ENCODE measurements around the gene PRKCZ.
A peak's percentile ranks its signal among the peaks of the same experiment; 100 is the strongest.

PRKCZ gene

GRCh38 chr1:2049718-2050431 is at the start of gene PRKCZ:
Gene PRKCZ (plus strand): TSS chr1:2050411. CDS start chr1:2050631, 220 bp downstream.
- peaks cover 33 to 44% of the 10 kb centered on the region in 2 donors for H3K4me1 ChIP-seq (ENCODE audit: control insufficient read depth in 2 of 2, insufficient read depth in 2 of 2, low read length in 2 of 2)
- no peaks in the 10 kb centered on the region for H3K36me3 ChIP-seq (ENCODE audit: control insufficient read depth in 2 of 2, insufficient read depth in 2 of 2, low read length in 2 of 2)
- H3K9me3 ChIP-seq (ENCODE audit: control insufficient read depth in 2 of 2, low read length in 2 of 2), result no peaks in the 10 kb centered on the region
- H3K27ac ChIP-seq (ENCODE audit: low read depth in 2 of 2, low read length in 2 of 2), result peak within 1 kb of the TSS; percentile 82 to 86
- H3K9ac ChIP-seq (ENCODE audit: low read depth in 1 of 2, low read length in 2 of 2), result peak within 1 kb of the TSS; percentile 68 to 82
- H3K4me3 ChIP-seq (ENCODE audit: low read length in 2 of 2), result peak within 1 kb of the TSS; percentile 72 to 75
- no peaks in the 10 kb centered on the region for H3K27me3 ChIP-seq (ENCODE audit: control insufficient read depth in 2 of 2, insufficient read depth in 2 of 2, low read length in 2 of 2)

- no peaks in the 10 kb centered on the region for H3K36me3 ChIP-seq (ENCODE audit: control insufficient read depth in 2 of 2, insufficient read depth in 2 of 2, low read length in 2 of 2)
- no peak overlapping the region for H3K9ac ChIP-seq (ENCODE audit: low read depth in 1 of 2, low read length in 2 of 2)
- H3K27me3 ChIP-seq (ENCODE audit: control insufficient read depth in 2 of 2, insufficient read depth in 2 of 2, low read length in 2 of 2), result peaks cover 14 to 17% of the 10 kb centered on the region in 2 donors
- H3K9me3 ChIP-seq (ENCODE audit: control insufficient read depth in 2 of 2, low read length in 2 of 2), result no peaks in the 10 kb centered on the region
- no peaks in the 10 kb centered on the region for H3K4me1 ChIP-seq (ENCODE audit: control insufficient read depth in 2 of 2, insufficient read depth in 2 of 2, low read length in 2 of 2)
- no peak overlapping the region for H3K27ac ChIP-seq (ENCODE audit: low read depth in 2 of 2, low read length in 2 of 2)
- no peak overlapping the region for H3K4me3 ChIP-seq (ENCODE audit: low read length in 2 of 2)
Measured at GRCh38 chr1:2000432-2000831, 49.8 kb upstream of the PRKCZ start.

GRCh38 chr1:2000850-2001249 is 49.4 kb upstream of the PRKCZ start:
- Histone ChIP-seq H3K27ac (ENCODE audit: low read depth in 2 of 2, low read length in 2 of 2) (no peak overlapping the region), H3K27me3 (ENCODE audit: control insufficient read depth in 2 of 2, insufficient read depth in 2 of 2, low read length in 2 of 2) (peaks cover 15 to 17% of the 10 kb centered on the region in 2 donors), H3K4me3 (ENCODE audit: low read length in 2 of 2) (no peak overlapping the region), H3K36me3 (ENCODE audit: control insufficient read depth in 2 of 2, insufficient read depth in 2 of 2, low read length in 2 of 2) (no peaks in the 10 kb centered on the region), H3K9ac (ENCODE audit: low read depth in 1 of 2, low read length in 2 of 2) (no peak overlapping the region), H3K4me1 (ENCODE audit: control insufficient read depth in 2 of 2, insufficient read depth in 2 of 2, low read length in 2 of 2) (no peaks in the 10 kb centered on the region), H3K9me3 (ENCODE audit: control insufficient read depth in 2 of 2, low read length in 2 of 2) (no peaks in the 10 kb centered on the region)

- Histone ChIP-seq H3K4me1 (ENCODE audit: control insufficient read depth in 2 of 2, insufficient read depth in 2 of 2, low read length in 2 of 2) (no peaks in the 10 kb centered on the region), H3K9me3 (ENCODE audit: control insufficient read depth in 2 of 2, low read length in 2 of 2) (no peaks in the 10 kb centered on the region), H3K36me3 (ENCODE audit: control insufficient read depth in 2 of 2, insufficient read depth in 2 of 2, low read length in 2 of 2) (no peaks in the 10 kb centered on the region), H3K27me3 (ENCODE audit: control insufficient read depth in 2 of 2, insufficient read depth in 2 of 2, low read length in 2 of 2) (peaks cover 15 to 17% of the 10 kb centered on the region in 2 donors), H3K27ac (ENCODE audit: low read depth in 2 of 2, low read length in 2 of 2) (no peak overlapping the region), H3K4me3 (ENCODE audit: low read length in 2 of 2) (no peak overlapping the region), H3K9ac (ENCODE audit: low read depth in 1 of 2, low read length in 2 of 2) (no peak overlapping the region)
Measured at GRCh38 chr1:2001773-2002411, 48.3 kb upstream of the PRKCZ start.

GRCh38 chr1:2003541-2004131 is 46.6 kb upstream of the PRKCZ start, which contains the start of gene CFAP74:
Gene CFAP74 (minus strand): TSS chr1:2003786. CDS start chr1:1990956, 12,830 bp downstream.
- no peaks in the 10 kb centered on the region for H3K36me3 ChIP-seq (ENCODE audit: control insufficient read depth in 2 of 2, insufficient read depth in 2 of 2, low read length in 2 of 2)
- H3K27ac ChIP-seq (ENCODE audit: low read depth in 2 of 2, low read length in 2 of 2), result no peak within 1 kb of the TSS
- peaks cover 15 to 17% of the 10 kb centered on the region in 2 donors for H3K27me3 ChIP-seq (ENCODE audit: control insufficient read depth in 2 of 2, insufficient read depth in 2 of 2, low read length in 2 of 2)
- no peak within 1 kb of the TSS for H3K4me3 ChIP-seq (ENCODE audit: low read length in 2 of 2)
- no peaks in the 10 kb centered on the region for H3K9me3 ChIP-seq (ENCODE audit: control insufficient read depth in 2 of 2, low read length in 2 of 2)
- H3K9ac ChIP-seq (ENCODE audit: low read depth in 1 of 2, low read length in 2 of 2), result no peak within 1 kb of the TSS
- no peaks in the 10 kb centered on the region for H3K4me1 ChIP-seq (ENCODE audit: control insufficient read depth in 2 of 2, insufficient read depth in 2 of 2, low read length in 2 of 2)

- H3K27me3 ChIP-seq (ENCODE audit: control insufficient read depth in 2 of 2, insufficient read depth in 2 of 2, low read length in 2 of 2), result peaks cover 15 to 17% of the 10 kb centered on the region in 2 donors
- H3K36me3 ChIP-seq (ENCODE audit: control insufficient read depth in 2 of 2, insufficient read depth in 2 of 2, low read length in 2 of 2), result no peaks in the 10 kb centered on the region
- no peak overlapping the region for H3K27ac ChIP-seq (ENCODE audit: low read depth in 2 of 2, low read length in 2 of 2)
- no peaks in the 10 kb centered on the region for H3K9me3 ChIP-seq (ENCODE audit: control insufficient read depth in 2 of 2, low read length in 2 of 2)
- no peaks in the 10 kb centered on the region for H3K4me1 ChIP-seq (ENCODE audit: control insufficient read depth in 2 of 2, insufficient read depth in 2 of 2, low read length in 2 of 2)
- no peak overlapping the region for H3K9ac ChIP-seq (ENCODE audit: low read depth in 1 of 2, low read length in 2 of 2)
- no peak overlapping the region for H3K4me3 ChIP-seq (ENCODE audit: low read length in 2 of 2)
Measured at GRCh38 chr1:2004856-2005255, 45.4 kb upstream of the PRKCZ start.

GRCh38 chr1:2009101-2010053 is 40.8 kb upstream of the PRKCZ start:
- H3K9ac ChIP-seq (ENCODE audit: low read depth in 1 of 2, low read length in 2 of 2), result no peak overlapping the region
- peaks cover 6 to 12% of the 10 kb centered on the region in 2 donors for H3K27me3 ChIP-seq (ENCODE audit: control insufficient read depth in 2 of 2, insufficient read depth in 2 of 2, low read length in 2 of 2)
- H3K9me3 ChIP-seq (ENCODE audit: control insufficient read depth in 2 of 2, low read length in 2 of 2), result no peaks in the 10 kb centered on the region
- no peaks in the 10 kb centered on the region for H3K36me3 ChIP-seq (ENCODE audit: control insufficient read depth in 2 of 2, insufficient read depth in 2 of 2, low read length in 2 of 2)
- H3K4me3 ChIP-seq (ENCODE audit: low read length in 2 of 2), result no peak overlapping the region
- H3K4me1 ChIP-seq (ENCODE audit: control insufficient read depth in 2 of 2, insufficient read depth in 2 of 2, low read length in 2 of 2), result no peaks in the 10 kb centered on the region
- H3K27ac ChIP-seq (ENCODE audit: low read depth in 2 of 2, low read length in 2 of 2), result no peak overlapping the region

GRCh38 chr1:2014181-2014580 is 36.0 kb upstream of the PRKCZ start:
- H3K4me3 ChIP-seq (ENCODE audit: low read length in 2 of 2), result no peak overlapping the region
- peaks cover 14 to 22% of the 10 kb centered on the region in 2 donors for H3K27me3 ChIP-seq (ENCODE audit: control insufficient read depth in 2 of 2, insufficient read depth in 2 of 2, low read length in 2 of 2)
- H3K9ac ChIP-seq (ENCODE audit: low read depth in 1 of 2, low read length in 2 of 2), result no peak overlapping the region
- no peaks in the 10 kb centered on the region for H3K4me1 ChIP-seq (ENCODE audit: control insufficient read depth in 2 of 2, insufficient read depth in 2 of 2, low read length in 2 of 2)
- H3K9me3 ChIP-seq (ENCODE audit: control insufficient read depth in 2 of 2, low read length in 2 of 2), result no peaks in the 10 kb centered on the region
- H3K36me3 ChIP-seq (ENCODE audit: control insufficient read depth in 2 of 2, insufficient read depth in 2 of 2, low read length in 2 of 2), result no peaks in the 10 kb centered on the region
- H3K27ac ChIP-seq (ENCODE audit: low read depth in 2 of 2, low read length in 2 of 2), result no peak overlapping the region

- no peak overlapping the region for H3K27ac ChIP-seq (ENCODE audit: low read depth in 2 of 2, low read length in 2 of 2)
Measured at GRCh38 chr1:2014741-2015735, 35.2 kb upstream of the PRKCZ start.

More at GRCh38 chr1:2014741-2015735, 35.2 kb upstream of the PRKCZ start:
- H3K4me3 ChIP-seq (ENCODE audit: low read length in 2 of 2), result no peak overlapping the region
- H3K4me1 ChIP-seq (ENCODE audit: control insufficient read depth in 2 of 2, insufficient read depth in 2 of 2, low read length in 2 of 2), result peaks cover 0 to 3% of the 10 kb centered on the region in 2 donors
- H3K36me3 ChIP-seq (ENCODE audit: control insufficient read depth in 2 of 2, insufficient read depth in 2 of 2, low read length in 2 of 2), result no peaks in the 10 kb centered on the region
- H3K9me3 ChIP-seq (ENCODE audit: control insufficient read depth in 2 of 2, low read length in 2 of 2), result no peaks in the 10 kb centered on the region
- peaks cover 18 to 27% of the 10 kb centered on the region in 2 donors for H3K27me3 ChIP-seq (ENCODE audit: control insufficient read depth in 2 of 2, insufficient read depth in 2 of 2, low read length in 2 of 2)
- H3K9ac ChIP-seq (ENCODE audit: low read depth in 1 of 2, low read length in 2 of 2), result no peak overlapping the region

Data from mucosa of rectum (tissue), 2 donors.